PC-3 (cell line): ENCODE results near the gene CD52. TPM values are rescaled to one million over a fixed set of nuclear protein-coding genes. Genes with fewer than 3 reads are reported as not detected.

Source experiments
- ATAC-seq: fragments of 200-7000 bp; cut with Tn5 transposase; 2 replicates; pipeline ENCODE4 v1.9.1; 2020; ENCODE audit warnings: mild to moderate bottlenecking, moderate library complexity
- BruUV-seq: library from RNA; stranded (reverse); fragments of 400-500 nt; replicated peaks from 2 replicates; lab custom pipeline; 2021; lab: Mats Ljungman, UMichigan
- CTCF ChIA-PET: fragments of 300-600 bp; sonication (Branson Sonifier 250); formaldehyde crosslinking; loops from one replicate; lab custom pipeline; 2022; ENCODE audit warnings: antibody characterized with exemption; lab: Charles Lee
- POLR2A ChIA-PET: fragments of 300-600 bp; sonication (Branson Sonifier 250); formaldehyde crosslinking; loops from one replicate; lab custom pipeline; 2022; ENCODE audit warnings: antibody characterized with exemption; ENCODE audit not compliant: unreplicated experiment; lab: Charles Lee
- DNase-seq: peaks from one replicate; pipeline ENCODE4 v3.0.0-alpha.2; 2015
- H2AFZ ChIP-seq: fragments of 300-600 bp; sonication (generic); 2 replicates; pipeline ENCODE4 v1.6.0; 2016; ENCODE audit warnings: antibody characterized with exemption, low read length
- H3F3A ChIP-seq: fragments of 300-600 bp; sonication (generic); one replicate; pipeline ENCODE4 v1.6.0; 2017; ENCODE audit warnings: antibody characterized with exemption, low read length, control low read depth, mild to moderate bottlenecking; ENCODE audit not compliant: unreplicated experiment
- H3K27ac ChIP-seq: fragments of 300-600 bp; sonication (generic); 2 replicates; pipeline ENCODE4 v1.5.1; 2016; ENCODE audit warnings: mild to moderate bottlenecking, low read length
- H3K27me3 ChIP-seq: fragments of 300-600 bp; sonication (generic); 2 replicates; pipeline ENCODE4 v1.6.1; 2016; ENCODE audit warnings: low read length, mixed read lengths
- H3K36me3 ChIP-seq: fragments of 300-600 bp; sonication (generic); 2 replicates; pipeline ENCODE4 v1.6.1; 2016; ENCODE audit warnings: low read depth, mixed run types, low read length, mixed read lengths
- H3K4me1 ChIP-seq: fragments of 300-600 bp; sonication (generic); 2 replicates; pipeline ENCODE4 v1.5.1; 2016; ENCODE audit warnings: low read length; ENCODE audit not compliant: insufficient read depth
- H3K4me2 ChIP-seq: fragments of 300-600 bp; sonication (generic); 2 replicates; pipeline ENCODE4 v1.6.0; 2016; ENCODE audit warnings: low read length
- H3K4me3 ChIP-seq: fragments of 300-600 bp; sonication (generic); 2 replicates; pipeline ENCODE4 v1.5.1; 2016; ENCODE audit warnings: mild to moderate bottlenecking, low read length, mixed read lengths
- H3K79me2 ChIP-seq: fragments of 300-600 bp; sonication (generic); 2 replicates; pipeline ENCODE4 v1.6.1; 2017; ENCODE audit warnings: low read length, mixed read lengths
- H3K9ac ChIP-seq: fragments of 300-600 bp; sonication (generic); 2 replicates; pipeline ENCODE4 v1.6.0; 2016; ENCODE audit warnings: mild to moderate bottlenecking, low read length
- H3K9me2 ChIP-seq: fragments of 300-600 bp; sonication (generic); replicated peaks from 2 replicates; pipeline ENCODE4 v1.6.1; 2016; ENCODE audit warnings: mixed run types, low read length, mixed read lengths
- H3K9me3 ChIP-seq: fragments of 300-600 bp; sonication (generic); 2 replicates; pipeline ENCODE4 v1.6.1; 2016; ENCODE audit warnings: low read length, mixed read lengths
- H4K20me1 ChIP-seq: fragments of 300-600 bp; sonication (generic); 2 replicates; pipeline ENCODE4 v1.6.1; 2016; ENCODE audit warnings: low read length, mixed read lengths
- EZH2 ChIP-seq: fragments of 300-600 bp; sonication (generic); IDR thresholded peaks from one replicate; pipeline ENCODE4 v1.6.1; 2017; ENCODE audit warnings: antibody characterized with exemption, mild to moderate bottlenecking, low read length; ENCODE audit not compliant: unreplicated experiment
- EZH2phosphoT487 ChIP-seq: fragments of 300-600 bp; sonication (generic); IDR thresholded peaks from 2 replicates; pipeline ENCODE4 v1.6.1; 2018; ENCODE audit warnings: mild to moderate bottlenecking, antibody characterized with exemption, low read length, borderline replicate concordance
- intact Hi-C: fragments of 100-400 bp; cut with micrococcal nuclease; formaldehyde crosslinking; loops from 2 replicates; pipeline ENCODE4 v1.9.0; 2023
- total RNA-seq: library from RNA; depleted of rRNA; stranded (reverse); fragments of >200 nt; gene quantifications from 2 replicates; pipeline ENCODE4 v1.2.3, GENCODE V29; 2014
- TF ChIP-seq, protein P1 (sequence below): fragments of 300-600 bp; sonication (generic); conservative IDR thresholded peaks from 2 replicates; pipeline ENCODE4 v1.5.1; 2017; ENCODE audit warnings: antibody characterized with exemption, low read depth, mild to moderate bottlenecking, low read length

CD52 gene
- total RNA-seq, 1 experiment from 2014 or later, result not detected

- H3K4me3 ChIP-seq, result no peak overlapping the region
- peaks cover under 1% of the 10 kb centered on the region; the same call in 1 of the 2 replicates for H3K79me2 ChIP-seq
- no peaks in the 10 kb centered on the region for H3K9me3 ChIP-seq
- no TSS peak for BruUV-seq
- 0 out of 2 replicates have a peak overlapping the region, but pooled peaks have one; percentile 53 for H2AFZ ChIP-seq
- POLR2A ChIA-PET, result interaction anchor here (0.6 kb wide), 1 partner anchor 47 kb away, joined by 3 read pairs; no protein-coding TSS in a partner anchor
- intact Hi-C loops, result no loop called here
- H3K9me2 ChIP-seq, result no peaks in the 10 kb centered on the region
- no peak for TF ChIP-seq EZH2phosphoT487
- TF ChIP-seq, protein P1, sequence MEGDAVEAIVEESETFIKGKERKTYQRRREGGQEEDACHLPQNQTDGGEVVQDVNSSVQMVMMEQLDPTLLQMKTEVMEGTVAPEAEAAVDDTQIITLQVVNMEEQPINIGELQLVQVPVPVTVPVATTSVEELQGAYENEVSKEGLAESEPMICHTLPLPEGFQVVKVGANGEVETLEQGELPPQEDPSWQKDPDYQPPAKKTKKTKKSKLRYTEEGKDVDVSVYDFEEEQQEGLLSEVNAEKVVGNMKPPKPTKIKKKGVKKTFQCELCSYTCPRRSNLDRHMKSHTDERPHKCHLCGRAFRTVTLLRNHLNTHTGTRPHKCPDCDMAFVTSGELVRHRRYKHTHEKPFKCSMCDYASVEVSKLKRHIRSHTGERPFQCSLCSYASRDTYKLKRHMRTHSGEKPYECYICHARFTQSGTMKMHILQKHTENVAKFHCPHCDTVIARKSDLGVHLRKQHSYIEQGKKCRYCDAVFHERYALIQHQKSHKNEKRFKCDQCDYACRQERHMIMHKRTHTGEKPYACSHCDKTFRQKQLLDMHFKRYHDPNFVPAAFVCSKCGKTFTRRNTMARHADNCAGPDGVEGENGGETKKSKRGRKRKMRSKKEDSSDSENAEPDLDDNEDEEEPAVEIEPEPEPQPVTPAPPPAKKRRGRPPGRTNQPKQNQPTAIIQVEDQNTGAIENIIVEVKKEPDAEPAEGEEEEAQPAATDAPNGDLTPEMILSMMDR, result no peak
- peak overlapping the region; percentile 26 for H3K4me2 ChIP-seq
- DNase-seq, result peak; percentile 77
- peaks cover 32% of the 10 kb centered on the region for H3K4me1 ChIP-seq
- H3F3A ChIP-seq, result no peaks in the 10 kb centered on the region
- H3K9ac ChIP-seq, result no peak overlapping the region
- H3K27me3 ChIP-seq, result no peaks in the 10 kb centered on the region
- ATAC-seq, result peak; percentile 39
- H3K27ac ChIP-seq, result peak overlapping the region; percentile 53
- CTCF ChIA-PET, result interaction anchor here (0.6 to 0.9 kb wide), 2 partner anchors 111 to 1305 kb away, joined by 4 read pairs; no protein-coding TSS in a partner anchor
- no peaks in the 10 kb centered on the region for H3K36me3 ChIP-seq
- H4K20me1 ChIP-seq, result no peaks in the 10 kb centered on the region
Observed at GRCh38 chr1:26358411-26359384, 40.9 kb downstream of the CD52 start.

DNA sequence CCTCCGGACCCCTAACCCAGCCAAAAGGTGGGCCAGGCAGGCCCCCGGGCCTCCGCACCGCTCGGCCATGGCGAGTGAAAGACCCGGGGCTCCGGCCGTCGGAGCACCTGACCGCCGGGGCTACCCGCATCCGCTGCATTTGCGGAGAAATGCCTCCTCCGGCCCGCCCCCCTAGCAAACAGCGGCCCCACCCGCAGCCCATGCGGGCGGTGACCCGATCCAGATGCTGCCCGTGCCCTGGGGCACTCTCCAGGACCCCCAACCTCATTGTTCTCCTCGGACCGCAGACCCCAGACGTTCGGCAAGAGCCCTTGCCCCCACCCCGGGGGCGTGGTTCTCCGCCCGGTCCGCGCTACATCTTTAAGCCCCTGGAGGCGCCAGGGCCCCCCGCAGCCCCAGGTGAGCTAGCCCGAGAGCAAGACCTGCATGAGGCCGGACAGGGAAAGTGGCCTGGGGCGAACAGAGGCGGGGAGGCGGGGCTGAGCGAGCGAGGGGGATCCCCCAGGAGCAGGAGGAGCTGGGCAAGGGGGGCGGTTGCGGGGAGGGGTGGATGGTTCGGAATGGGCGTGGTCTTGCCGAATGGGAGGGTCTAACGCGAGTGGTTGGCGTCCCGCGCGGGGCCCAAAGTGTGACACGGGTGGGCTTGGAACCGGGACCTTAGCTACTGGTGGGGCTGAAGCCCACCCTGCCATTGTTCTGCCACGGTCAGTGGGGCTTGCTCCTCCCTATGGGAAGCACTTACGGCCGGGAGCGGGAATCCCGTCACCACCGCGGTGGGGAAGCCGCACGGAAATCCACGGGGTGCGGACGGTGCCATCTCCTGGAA is 42.4 kb downstream of the CD52 start:
- no peaks in the 10 kb centered on the region for H3K79me2 ChIP-seq
- BruUV-seq, result no TSS peak
- H2AFZ ChIP-seq, result no peak overlapping the region
- H3F3A ChIP-seq, result no peaks in the 10 kb centered on the region
- H3K4me3 ChIP-seq, result no peak overlapping the region
- no peaks in the 10 kb centered on the region for H4K20me1 ChIP-seq
- peak overlapping the region; percentile 31; the same call in 1 of the 2 replicates for H3K4me2 ChIP-seq
- H3K9ac ChIP-seq, result no peak overlapping the region
- H3K36me3 ChIP-seq, result no peaks in the 10 kb centered on the region
- H3K4me1 ChIP-seq, result peaks cover 22% of the 10 kb centered on the region
- H3K9me2 ChIP-seq, result no peaks in the 10 kb centered on the region
- ChIA-PET POLR2A (no interaction called here), CTCF (no interaction called here)
- H3K27me3 ChIP-seq, result no peaks in the 10 kb centered on the region
- TF ChIP-seq, protein P1, result no peak
- TF ChIP-seq EZH2, result no peak
- no peak for TF ChIP-seq EZH2phosphoT487
- intact Hi-C loops, result no loop called here
- DNase-seq (no peak), ATAC-seq (no peak)
- no peaks in the 10 kb centered on the region for H3K9me3 ChIP-seq
- no peak overlapping the region for H3K27ac ChIP-seq
